ENCODE data around the gene ESRRA.

Gene ESRRA

DNA sequence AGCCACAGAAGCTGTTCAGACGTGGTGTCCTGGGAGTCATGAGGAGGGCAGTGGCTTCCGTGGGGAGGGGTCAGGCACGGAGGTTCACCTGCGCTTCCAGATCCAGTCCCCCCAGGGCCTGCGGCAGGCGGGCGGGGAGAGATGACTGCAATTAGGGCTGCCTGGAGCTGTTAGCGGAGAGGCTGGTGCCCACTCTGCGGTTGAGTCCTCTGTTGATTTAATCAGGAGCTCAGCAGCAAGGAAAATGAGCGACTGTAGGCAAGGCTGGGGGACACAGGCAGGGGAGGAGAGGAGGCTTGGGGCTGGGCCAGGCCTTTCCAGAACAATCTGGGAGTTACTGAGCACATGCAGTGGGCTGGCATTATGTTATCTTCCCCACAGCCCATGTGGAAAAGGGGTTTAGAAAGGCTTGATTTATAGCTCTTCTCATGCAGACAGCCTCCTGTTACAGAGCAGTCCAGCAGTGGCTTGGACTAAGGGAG, 40.9 kb upstream of the ESRRA start:
- H3K36me3 ChIP-seq: peaks cover 53% of the 10 kb centered on the region
- TF ChIP-seq, protein P1, sequence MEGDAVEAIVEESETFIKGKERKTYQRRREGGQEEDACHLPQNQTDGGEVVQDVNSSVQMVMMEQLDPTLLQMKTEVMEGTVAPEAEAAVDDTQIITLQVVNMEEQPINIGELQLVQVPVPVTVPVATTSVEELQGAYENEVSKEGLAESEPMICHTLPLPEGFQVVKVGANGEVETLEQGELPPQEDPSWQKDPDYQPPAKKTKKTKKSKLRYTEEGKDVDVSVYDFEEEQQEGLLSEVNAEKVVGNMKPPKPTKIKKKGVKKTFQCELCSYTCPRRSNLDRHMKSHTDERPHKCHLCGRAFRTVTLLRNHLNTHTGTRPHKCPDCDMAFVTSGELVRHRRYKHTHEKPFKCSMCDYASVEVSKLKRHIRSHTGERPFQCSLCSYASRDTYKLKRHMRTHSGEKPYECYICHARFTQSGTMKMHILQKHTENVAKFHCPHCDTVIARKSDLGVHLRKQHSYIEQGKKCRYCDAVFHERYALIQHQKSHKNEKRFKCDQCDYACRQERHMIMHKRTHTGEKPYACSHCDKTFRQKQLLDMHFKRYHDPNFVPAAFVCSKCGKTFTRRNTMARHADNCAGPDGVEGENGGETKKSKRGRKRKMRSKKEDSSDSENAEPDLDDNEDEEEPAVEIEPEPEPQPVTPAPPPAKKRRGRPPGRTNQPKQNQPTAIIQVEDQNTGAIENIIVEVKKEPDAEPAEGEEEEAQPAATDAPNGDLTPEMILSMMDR (IDR thresholded peaks at IDR 0.05): no peak
- H3K27me3 ChIP-seq: no peaks in the 10 kb centered on the region
- H3K9me3 ChIP-seq: no peaks in the 10 kb centered on the region
- no peak overlapping the region for H3K4me3 ChIP-seq (ENCODE audit: low read depth in 1 of 2, low read length in 1 of 2)
- H3K4me1 ChIP-seq (ENCODE audit: control insufficient read depth in 1 of 2, insufficient read depth in 1 of 2, low read depth in 1 of 2, low read length in 1 of 2): peaks cover 18 to 19% of the 10 kb centered on the region in 2 experiments
- H3K27ac ChIP-seq: no peak overlapping the region

DNA sequence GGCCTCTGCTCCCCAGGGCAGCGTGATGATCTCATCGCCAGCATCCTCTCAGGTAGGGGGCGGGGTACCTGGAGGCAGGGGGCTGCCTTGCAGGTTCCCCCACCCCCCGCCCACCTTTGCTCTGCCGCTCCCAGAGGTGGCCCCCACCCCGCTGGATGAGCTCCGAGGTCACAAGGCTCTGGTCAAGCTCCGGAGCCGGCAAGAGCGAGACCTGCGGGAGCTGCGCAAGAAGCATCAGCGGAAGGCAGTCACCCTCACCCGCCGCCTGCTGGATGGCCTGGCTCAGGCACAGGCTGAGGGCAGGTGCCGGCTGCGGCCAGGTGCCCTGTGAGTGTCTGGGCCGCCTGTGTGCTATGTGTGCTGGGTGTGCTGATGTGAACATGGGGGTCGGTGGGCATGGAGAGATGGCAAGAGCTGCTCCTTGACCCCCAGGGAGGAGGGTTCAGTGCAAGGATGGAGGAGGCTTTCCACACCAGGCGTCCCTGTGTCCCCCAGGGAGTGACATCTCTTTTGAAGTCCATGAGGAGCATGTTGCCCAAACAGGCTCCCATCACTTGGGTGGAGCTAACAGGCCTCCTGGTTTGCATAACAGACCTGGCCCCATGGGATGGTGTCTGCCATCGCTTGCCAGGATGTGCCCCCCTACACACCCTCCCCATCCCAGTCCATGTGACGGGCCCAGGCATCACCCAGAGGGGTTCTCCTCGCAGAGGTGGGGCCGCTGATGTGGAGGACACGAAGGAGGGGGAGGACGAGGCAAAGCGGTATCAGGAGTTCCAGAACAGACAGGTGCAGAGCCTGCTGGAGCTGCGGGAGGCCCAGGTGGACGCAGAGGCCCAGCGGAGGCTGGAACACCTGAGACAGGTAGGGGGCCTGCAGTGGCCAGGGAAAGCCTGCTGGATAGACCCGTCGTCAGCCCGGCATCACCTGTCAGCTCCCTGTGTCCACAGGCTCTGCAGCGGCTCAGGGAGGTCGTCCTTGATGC, 39.9 kb upstream of the ESRRA start:
- Histone ChIP-seq H3K27me3 (no peaks in the 10 kb centered on the region), H3K36me3 (peaks cover 52% of the 10 kb centered on the region), H3K9me3 (no peaks in the 10 kb centered on the region), H3K4me3 (ENCODE audit: low read depth in 1 of 2, low read length in 1 of 2) (no peak overlapping the region), H3K27ac (no peak overlapping the region), H3K4me1 (ENCODE audit: control insufficient read depth in 1 of 2, insufficient read depth in 1 of 2, low read depth in 1 of 2, low read length in 1 of 2) (peaks cover 22 to 24% of the 10 kb centered on the region in 2 experiments)
- TF ChIP-seq, protein P1 (IDR thresholded peaks at IDR 0.05): no peak

DNA sequence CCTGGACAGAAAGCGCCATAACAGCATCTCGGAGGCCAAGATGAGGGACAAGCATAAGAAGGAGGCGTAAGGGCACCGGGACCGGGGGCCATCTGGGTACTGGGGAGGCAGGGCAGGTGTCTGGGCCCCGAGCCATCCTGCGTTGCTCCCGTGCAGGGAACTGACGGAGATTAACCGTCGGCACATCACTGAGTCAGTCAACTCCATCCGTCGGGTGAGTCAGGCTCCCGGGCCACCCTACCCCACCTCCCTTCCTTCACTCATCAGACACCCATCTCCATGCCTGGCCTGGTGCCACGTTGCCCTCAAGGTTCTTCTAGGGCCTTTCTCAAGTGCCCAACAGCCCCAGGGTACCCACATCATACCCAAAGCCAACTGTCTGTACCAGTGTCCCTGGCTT, 39.0 kb upstream of the ESRRA start:
- no peak overlapping the region for H3K27ac ChIP-seq
- peaks cover 27 to 28% of the 10 kb centered on the region in 2 experiments for H3K4me1 ChIP-seq (ENCODE audit: control insufficient read depth in 1 of 2, insufficient read depth in 1 of 2, low read depth in 1 of 2, low read length in 1 of 2)

GRCh38 chr11:64267207-64267945, 37.9 kb upstream of the ESRRA start:
- Histone ChIP-seq H3K4me1 (ENCODE audit: control insufficient read depth in 1 of 2, insufficient read depth in 1 of 2, low read depth in 1 of 2, low read length in 1 of 2) (peaks cover 36% of the 10 kb centered on the region in 2 experiments), H3K9me3 (no peaks in the 10 kb centered on the region), H3K27me3 (no peaks in the 10 kb centered on the region), H3K4me3 (ENCODE audit: low read depth in 1 of 2, low read length in 1 of 2) (peak overlapping the region in 1 of 2 experiments; percentile 99), H3K27ac (peak overlapping the region; percentile 98), H3K36me3 (peaks cover 42% of the 10 kb centered on the region)
- TF ChIP-seq, protein P1 (IDR thresholded peaks at IDR 0.05): no peak

More for the DNA sequence above, 39.0 kb upstream of the ESRRA start:
- Histone ChIP-seq H3K36me3 (peaks cover 52% of the 10 kb centered on the region), H3K9me3 (no peaks in the 10 kb centered on the region), H3K4me3 (ENCODE audit: low read depth in 1 of 2, low read length in 1 of 2) (no peak overlapping the region), H3K27me3 (no peaks in the 10 kb centered on the region)
- TF ChIP-seq, protein P1 (IDR thresholded peaks at IDR 0.05): no peak

GRCh38 chr11:64268025-64268892, 37.1 kb upstream of the ESRRA start:
- no peaks in the 10 kb centered on the region for H3K9me3 ChIP-seq
- peak overlapping the region; percentile 98 for H3K27ac ChIP-seq
- peak overlapping the region; percentile 96 to 99 for H3K4me3 ChIP-seq (ENCODE audit: low read depth in 1 of 2, low read length in 1 of 2)
- no peaks in the 10 kb centered on the region for H3K27me3 ChIP-seq
- peaks cover 33% of the 10 kb centered on the region for H3K36me3 ChIP-seq
- peaks cover 36% of the 10 kb centered on the region in 2 experiments for H3K4me1 ChIP-seq (ENCODE audit: control insufficient read depth in 1 of 2, insufficient read depth in 1 of 2, low read depth in 1 of 2, low read length in 1 of 2)
- TF ChIP-seq, protein P1 (IDR thresholded peaks at IDR 0.05): no peak
